Measurements from ENCODE around the gene VPS18.
A peak's percentile ranks its signal among the peaks of the same experiment; 100 is the strongest.

VPS18 gene

DNA sequence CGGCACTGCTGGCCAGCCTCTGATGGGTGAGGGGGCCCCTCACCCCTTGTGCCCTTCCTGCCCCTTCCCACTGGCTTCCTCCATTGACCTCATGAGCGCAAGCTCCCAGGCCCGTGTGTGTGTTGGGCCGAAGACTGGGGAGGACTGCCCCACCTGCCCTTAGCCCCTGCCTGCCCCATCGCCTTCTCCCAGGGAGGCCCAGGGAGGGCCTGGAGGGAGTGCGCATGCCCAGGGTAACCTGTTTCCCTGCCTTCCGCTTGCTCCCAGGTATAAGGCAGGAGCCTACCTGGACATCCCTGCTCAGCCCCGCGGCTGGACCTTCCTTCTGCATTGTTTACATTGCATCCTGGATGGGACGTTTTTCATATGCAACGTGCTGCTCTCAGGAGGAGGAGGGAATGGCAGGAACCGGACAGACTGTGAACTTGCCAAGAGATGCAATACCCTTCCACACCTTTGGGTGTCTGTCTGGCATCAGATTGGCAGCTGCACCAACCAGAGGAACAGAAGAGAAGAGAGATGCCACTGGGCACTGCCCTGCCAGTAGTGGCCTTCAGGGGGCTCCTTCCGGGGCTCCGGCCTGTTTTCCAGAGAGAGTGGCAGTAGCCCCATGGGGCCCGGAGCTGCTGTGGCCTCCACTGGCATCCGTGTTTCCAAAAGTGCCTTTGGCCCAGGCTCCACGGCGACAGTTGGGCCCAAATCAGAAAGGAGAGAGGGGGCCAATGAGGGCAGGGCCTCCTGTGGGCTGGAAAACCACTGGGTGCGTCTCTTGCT lies 43.7 kb downstream of the VPS18 start:
- no peak for DNase-seq (ENCODE audit: low spot score)

GRCh38 chr15:40938536-40938870 lies 44.3 kb downstream of the VPS18 start:
- DNase-seq (ENCODE audit: low spot score): no peak

- no peak for DNase-seq (ENCODE audit: low spot score)
These were observed 46.1 kb downstream of the VPS18 start for GRCh38 chr15:40940296-40940801.

DNA sequence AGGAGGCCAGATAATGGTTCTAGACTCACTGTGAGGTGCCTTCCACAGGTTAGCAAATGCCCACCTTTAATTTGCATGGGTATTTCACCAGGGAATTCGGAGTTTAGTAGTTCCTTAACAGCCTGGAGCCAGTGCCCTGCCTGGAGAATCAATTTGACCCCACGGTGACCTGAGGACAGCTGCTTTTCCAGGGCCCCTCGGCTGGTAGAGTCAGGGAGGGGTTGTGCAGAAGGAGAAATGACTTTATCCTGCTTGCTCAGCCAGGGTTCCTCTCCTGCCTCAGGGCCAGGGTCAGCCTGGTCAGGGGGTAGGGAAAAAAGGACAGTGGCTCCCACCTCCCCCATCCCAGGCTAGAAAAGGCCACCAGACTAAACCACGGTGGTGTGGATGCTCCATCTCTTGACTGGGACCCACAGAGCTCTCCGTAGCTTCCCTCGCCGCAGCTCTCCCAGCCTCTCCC lies 46.8 kb downstream of the VPS18 start:
- no peak for DNase-seq (ENCODE audit: low spot score)

DNA sequence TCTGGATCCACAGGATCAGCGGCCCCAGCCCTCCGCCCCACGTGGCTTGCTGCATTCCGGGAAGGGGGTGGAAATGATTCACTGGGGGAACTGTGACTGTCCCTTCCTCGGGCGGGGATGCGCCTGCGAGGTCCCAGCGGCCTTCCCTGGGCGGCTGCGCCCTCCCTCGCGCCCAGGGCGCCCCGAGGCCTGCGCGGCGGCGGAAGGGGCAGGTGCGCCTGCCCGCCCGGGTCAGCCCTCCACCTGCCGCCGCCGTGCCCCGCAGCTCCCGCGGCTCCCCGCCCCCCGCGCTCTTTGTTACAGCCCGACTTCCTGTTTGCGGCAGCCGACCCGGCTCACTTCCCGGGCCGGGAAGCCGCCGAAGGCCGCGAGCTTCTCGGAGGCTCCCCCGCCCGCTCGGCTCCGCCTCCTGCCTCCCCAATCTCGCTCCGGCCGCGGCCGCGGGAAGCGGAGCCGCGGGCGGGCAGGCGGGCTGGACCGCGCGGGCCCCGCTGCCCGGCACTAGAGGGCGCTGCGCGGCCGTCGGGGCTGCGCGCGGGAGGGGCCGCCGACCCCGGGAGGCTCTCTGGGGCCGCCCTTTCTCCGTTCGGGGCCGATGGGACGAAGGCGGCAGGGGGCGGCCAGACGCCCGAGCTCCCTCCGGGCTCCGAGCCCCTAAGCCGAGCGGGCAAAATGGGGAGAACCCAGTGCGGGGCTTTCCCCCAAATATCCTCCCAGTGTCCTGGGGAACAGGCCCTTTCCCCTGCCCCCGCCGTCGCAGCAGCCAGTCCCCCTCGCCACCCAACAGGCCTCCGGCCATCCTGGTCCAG lies 47.5 kb downstream of the VPS18 start:
- peak; percentile 95 for DNase-seq (ENCODE audit: low spot score)

DNA sequence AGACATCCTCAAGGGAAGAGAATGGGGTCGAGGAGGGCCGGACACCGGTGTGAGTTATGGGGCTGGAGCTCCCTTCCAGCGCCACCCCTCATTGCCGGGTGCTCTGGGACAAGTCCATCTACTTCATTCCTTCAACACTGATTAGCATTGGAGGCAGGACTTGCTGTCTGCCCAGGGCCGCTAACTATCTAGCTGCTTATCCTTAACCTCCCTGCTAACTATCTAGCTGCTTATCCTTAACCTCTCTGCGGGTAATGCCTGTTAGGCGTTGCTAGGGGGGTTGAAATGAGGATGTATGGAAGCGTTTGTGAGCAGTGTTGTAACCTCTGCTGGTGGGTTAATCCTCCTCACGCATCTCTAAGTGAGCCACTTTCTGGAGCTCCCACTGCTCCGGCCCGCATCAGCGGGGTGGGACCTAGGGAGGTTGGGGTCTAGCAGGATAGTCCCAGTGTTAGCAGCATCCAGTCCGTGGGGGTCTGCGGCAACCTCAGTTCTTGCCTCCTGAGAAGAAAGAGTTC lies 48.1 kb downstream of the VPS18 start:
- DNase-seq (ENCODE audit: low spot score): no peak

DNA sequence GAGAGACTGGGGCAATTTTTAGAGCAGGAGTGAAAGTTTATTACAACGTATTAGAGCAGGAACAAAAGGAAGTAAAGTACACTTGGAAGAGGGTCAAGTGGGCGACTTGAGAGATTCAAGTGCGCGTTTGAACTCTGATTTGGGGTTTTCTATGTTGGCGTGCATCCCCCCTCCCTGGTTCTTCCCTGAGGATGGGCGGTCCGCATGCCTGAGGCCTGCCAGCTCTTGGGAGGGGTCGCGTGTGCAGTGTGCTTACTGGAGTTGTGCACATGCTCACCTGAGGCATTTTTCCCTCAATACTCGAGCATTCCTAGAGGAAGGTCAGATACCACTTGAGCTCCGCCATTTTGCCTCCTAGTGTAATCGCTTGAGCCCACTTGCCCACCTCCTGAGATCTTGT lies 48.6 kb downstream of the VPS18 start:
- no peak for DNase-seq (ENCODE audit: low spot score)

DNA sequence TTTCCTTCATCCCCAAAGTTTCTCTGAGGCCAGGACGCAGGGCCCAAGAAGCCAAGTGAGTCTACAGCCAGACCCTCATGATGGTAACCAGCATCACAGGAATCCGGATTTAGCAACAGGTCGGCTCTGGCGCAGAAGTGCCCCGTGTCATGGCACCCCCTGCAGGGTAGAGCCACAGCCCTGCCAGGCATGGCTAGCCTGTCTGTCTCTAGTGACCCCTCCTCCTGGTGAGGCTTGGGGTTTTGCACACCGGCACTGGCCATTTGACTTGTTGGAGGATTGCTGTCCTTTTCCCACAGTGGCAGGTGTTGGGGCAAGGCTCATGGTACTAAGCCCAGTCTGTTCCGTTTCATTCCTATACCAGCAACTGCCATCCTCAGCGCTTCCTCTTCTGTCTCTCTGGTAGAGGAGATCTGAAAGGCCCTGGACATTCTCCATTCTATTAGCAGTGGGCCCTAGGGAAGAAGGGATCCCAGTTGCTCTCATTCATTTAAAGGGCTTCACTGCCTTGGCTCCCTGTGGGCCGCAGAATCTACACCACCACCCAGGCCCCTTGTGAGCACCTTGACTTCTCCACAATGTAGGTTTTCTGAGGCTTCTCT lies 49.6 kb downstream of the VPS18 start:
- DNase-seq (ENCODE audit: low spot score): no peak

DNA sequence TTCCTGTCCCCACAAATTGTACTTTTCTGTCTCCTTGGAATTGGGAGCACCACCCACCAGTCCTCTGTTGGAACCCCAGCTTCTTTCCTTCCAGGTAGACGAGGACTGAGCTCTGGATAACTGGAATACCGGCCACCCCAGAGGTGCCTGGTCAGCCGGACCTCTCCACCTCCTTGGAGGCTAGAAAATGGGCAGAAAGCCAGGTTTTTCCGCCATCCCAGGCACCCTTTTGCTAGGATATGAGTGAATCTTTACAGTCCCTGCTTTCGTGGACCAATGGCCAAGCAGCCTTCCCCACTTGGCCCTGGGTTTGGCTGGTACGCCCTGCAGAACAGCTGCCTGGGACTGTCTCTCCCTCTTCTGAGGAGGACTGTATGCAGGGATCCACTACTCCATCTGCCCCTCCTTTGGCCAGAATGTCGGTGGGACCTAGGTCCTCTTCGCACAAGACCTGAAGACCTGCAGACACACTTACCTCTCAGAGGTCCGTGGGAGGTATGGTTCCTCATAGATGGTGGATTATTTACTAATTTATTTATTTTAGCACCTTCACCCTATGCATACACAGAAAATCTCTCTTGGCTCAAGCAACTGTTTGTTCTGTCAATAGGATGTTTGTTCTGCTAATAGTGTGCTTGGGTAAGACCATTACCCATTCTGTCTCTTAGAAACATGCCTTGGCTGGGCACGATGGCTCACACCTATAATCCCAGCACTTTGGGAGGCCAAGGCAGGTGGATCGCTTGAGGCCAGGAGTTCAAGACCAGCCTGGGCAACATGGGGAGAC lies 50.5 kb downstream of the VPS18 start:
- DNase-seq (ENCODE audit: low spot score): no peak

DNA sequence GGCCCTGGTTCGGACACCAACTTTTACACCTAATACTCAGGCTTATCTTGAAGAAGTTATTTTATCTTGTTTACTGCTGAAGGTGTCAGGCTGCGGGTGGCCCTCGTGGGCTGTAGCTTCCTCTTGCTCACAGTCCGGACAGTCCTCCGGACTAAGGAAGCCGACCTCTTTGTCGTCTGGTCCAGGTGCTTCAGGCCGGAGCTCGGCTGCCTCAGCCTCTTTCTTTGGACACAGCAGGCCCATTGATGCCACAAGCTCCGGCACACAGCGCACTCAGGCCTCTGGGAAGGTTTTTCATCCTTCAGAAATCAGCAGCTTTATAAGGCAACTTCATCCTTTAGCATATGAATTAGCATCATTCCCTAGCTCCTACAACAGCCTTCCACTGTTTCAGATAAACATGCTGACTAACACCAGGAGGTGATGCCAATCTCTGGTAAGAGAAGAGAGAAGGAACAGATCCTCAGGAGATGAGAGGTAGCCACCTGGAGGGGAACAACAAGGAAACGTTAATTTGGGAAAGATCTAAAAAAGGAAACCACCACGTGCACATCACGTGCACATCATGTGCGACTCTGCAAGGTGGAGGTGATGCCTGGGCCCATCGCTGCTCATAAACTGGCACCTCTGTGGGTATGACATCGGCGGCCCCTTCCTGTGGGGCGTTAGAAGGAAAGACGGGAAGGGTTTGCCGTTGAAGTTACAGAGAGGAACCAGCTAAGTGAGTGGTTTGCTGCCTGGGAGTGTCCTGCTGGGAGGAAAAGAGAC lies 54.6 kb downstream of the VPS18 start:
- no peak for DNase-seq (ENCODE audit: low spot score)

- DNase-seq (ENCODE audit: low spot score): no peak
These were observed 55.5 kb downstream of the VPS18 start for GRCh38 chr15:40949756-40950207.

- no peak for DNase-seq (ENCODE audit: low spot score)
These were observed 57.5 kb downstream of the VPS18 start for GRCh38 chr15:40951764-40952163.

DNA sequence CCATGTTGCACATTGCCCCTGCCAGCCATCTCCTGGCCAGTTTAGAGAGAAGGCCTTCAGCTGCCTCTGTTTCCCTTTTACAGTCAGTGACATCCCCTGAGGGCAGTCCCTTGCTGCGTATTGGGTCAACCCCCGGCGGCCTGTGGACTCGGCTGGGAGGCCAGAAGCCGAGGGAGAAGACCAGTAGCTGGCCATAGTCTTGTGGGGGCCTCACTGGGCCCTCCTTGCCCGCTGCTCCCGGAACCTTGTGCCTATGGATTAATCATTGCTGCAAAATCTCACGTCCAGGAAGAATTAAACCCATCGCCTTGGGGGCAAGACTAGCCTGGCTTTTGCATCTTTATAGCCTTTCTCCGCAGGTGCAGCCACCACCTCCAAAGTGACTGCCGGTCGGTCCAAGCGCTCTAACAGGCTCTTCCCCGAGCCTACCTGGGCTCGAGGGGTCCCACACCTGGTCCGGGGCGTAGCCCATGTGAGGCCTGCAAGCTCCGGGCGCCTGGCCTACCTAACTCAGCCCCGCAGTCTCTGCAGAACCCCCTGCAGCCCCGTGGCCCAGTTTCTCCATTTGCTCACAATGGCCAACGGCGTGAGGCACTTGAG lies 58.2 kb downstream of the VPS18 start:
- peak; percentile 52 for DNase-seq (ENCODE audit: low spot score)

GRCh38 chr15:40952901-40953712 lies 58.9 kb downstream of the VPS18 start, which contains the start of gene CHAC1:
Gene CHAC1 (plus strand): TSS chr15:40953471. CDS start chr15:40953584, 113 bp downstream.
- DNase-seq (ENCODE audit: low spot score): peak; percentile 100

Data from iPS-NIHi11 (cell line).